Uterus (tissue), 2 donors: ENCODE data around the gene SLCO3A1.

Experiments
- POLR2A ChIP-seq, 2 donors: fragments of 450-650 bp; IDR thresholded peaks; one replicate each; pipeline ENCODE4 v1.6.1; 2016; ENCODE audit warnings: antibody characterized with exemption in 2 of 2, mild to moderate bottlenecking in 1 of 2, moderate library complexity in 1 of 2
- TF ChIP-seq, protein P1 (sequence below), 4 experiments: fragments of 200-600 bp in 2 of 4; fragments of 450-650 bp in 2 of 4; sonication (generic) in 2 of 4; IDR thresholded peaks; one replicate each; pipeline ENCODE4 v1.5.1; 2016 to 2019; ENCODE audit warnings: antibody characterized with exemption in 4 of 4, mild to moderate bottlenecking in 2 of 4, moderate library complexity in 1 of 4

DNA sequence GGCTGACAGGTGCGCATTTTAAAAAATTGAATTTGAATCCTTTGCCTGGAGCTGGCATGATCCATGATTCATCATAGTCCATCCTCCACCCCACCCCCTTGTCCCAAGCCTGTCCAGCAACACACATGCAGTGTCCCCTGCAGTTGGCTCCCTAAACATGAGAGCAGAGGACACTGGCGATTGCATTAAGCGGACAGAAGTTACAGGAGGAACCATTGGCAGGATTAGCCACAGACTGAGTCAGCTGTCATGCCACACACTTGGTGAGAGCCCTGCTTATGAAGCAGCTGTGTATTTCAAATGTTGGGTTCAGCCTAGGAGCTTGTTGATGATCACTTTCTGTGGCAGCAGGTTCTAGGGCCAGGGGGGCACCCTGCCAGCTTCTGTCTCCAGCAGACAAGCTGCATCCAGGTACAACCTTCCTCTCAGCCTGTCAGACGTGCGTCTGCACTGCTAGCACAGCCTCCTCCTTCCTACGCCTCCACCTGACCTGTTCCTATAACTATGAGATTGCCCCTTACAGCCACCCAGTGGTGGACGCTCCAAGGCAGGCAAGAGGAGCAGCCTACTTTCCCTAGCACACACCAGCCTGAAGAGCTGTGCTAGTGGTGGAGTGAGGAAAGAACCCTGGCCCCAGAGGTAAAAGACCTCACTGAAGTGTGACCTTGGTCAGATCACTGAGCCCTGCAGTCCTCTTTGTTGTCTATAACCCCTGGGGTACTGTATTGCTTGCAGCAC lies 121.9 kb downstream of the SLCO3A1 start:
- TF ChIP-seq, protein P1, sequence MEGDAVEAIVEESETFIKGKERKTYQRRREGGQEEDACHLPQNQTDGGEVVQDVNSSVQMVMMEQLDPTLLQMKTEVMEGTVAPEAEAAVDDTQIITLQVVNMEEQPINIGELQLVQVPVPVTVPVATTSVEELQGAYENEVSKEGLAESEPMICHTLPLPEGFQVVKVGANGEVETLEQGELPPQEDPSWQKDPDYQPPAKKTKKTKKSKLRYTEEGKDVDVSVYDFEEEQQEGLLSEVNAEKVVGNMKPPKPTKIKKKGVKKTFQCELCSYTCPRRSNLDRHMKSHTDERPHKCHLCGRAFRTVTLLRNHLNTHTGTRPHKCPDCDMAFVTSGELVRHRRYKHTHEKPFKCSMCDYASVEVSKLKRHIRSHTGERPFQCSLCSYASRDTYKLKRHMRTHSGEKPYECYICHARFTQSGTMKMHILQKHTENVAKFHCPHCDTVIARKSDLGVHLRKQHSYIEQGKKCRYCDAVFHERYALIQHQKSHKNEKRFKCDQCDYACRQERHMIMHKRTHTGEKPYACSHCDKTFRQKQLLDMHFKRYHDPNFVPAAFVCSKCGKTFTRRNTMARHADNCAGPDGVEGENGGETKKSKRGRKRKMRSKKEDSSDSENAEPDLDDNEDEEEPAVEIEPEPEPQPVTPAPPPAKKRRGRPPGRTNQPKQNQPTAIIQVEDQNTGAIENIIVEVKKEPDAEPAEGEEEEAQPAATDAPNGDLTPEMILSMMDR (IDR thresholded peaks at IDR 0.05): no peak
- TF ChIP-seq POLR2A (IDR thresholded peaks at IDR 0.05): no peak
